ENCODE results near the gene SH3PXD2A.

SH3PXD2A gene

GRCh38 chr10:103632247-103632642 is 223.1 kb downstream of the SH3PXD2A start:
- Histone ChIP-seq H3K27me3 (ENCODE audit: control insufficient read depth, insufficient read depth, low read length) (no peaks in the 10 kb centered on the region), H3K27ac (no peak overlapping the region), H3K36me3 (ENCODE audit: control insufficient read depth, insufficient read depth, low read length) (no peaks in the 10 kb centered on the region), H3K79me2 (no peaks in the 10 kb centered on the region), H3K9ac (no peak overlapping the region), H3K4me2 (ENCODE audit: low read length) (no peak overlapping the region), H2AFZ (no peak overlapping the region), H3K4me1 (no peaks in the 10 kb centered on the region), H3K4me3 (ENCODE audit: low read depth, low read length) (no peak overlapping the region), H3K9me3 (ENCODE audit: control insufficient read depth, low read length) (no peaks in the 10 kb centered on the region)
- no peak for TF ChIP-seq CTCF (IDR thresholded peaks at IDR 0.05)

- Histone ChIP-seq H3K79me2 (no peaks in the 10 kb centered on the region), H3K9ac (no peak overlapping the region), H3K4me3 (ENCODE audit: low read depth, low read length) (no peak overlapping the region)
Observed at GRCh38 chr10:103630156-103630555, 225.2 kb downstream of the SH3PXD2A start.

GRCh38 chr10:103629581-103629980 is 225.8 kb downstream of the SH3PXD2A start:
- H3K9ac ChIP-seq = no peak overlapping the region
- H3K4me2 ChIP-seq (ENCODE audit: low read length) = no peak overlapping the region
- no peaks in the 10 kb centered on the region for H3K36me3 ChIP-seq (ENCODE audit: control insufficient read depth, insufficient read depth, low read length)
- H3K4me1 ChIP-seq = no peaks in the 10 kb centered on the region
- no peaks in the 10 kb centered on the region for H3K27me3 ChIP-seq (ENCODE audit: control insufficient read depth, insufficient read depth, low read length)
- H2AFZ ChIP-seq = no peak overlapping the region
- H3K79me2 ChIP-seq = no peaks in the 10 kb centered on the region
- no peaks in the 10 kb centered on the region for H3K9me3 ChIP-seq (ENCODE audit: control insufficient read depth, low read length)
- no peak overlapping the region for H3K4me3 ChIP-seq (ENCODE audit: low read depth, low read length)
- no peak overlapping the region for H3K27ac ChIP-seq
- TF ChIP-seq CTCF (IDR thresholded peaks at IDR 0.05) = no peak

More at GRCh38 chr10:103630156-103630555, 225.2 kb downstream of the SH3PXD2A start:
- Histone ChIP-seq H3K4me2 (ENCODE audit: low read length) (no peak overlapping the region), H3K27me3 (ENCODE audit: control insufficient read depth, insufficient read depth, low read length) (no peaks in the 10 kb centered on the region), H3K27ac (no peak overlapping the region), H3K36me3 (ENCODE audit: control insufficient read depth, insufficient read depth, low read length) (no peaks in the 10 kb centered on the region), H3K4me1 (no peaks in the 10 kb centered on the region), H2AFZ (no peak overlapping the region), H3K9me3 (ENCODE audit: control insufficient read depth, low read length) (no peaks in the 10 kb centered on the region)
- TF ChIP-seq CTCF (IDR thresholded peaks at IDR 0.05) = no peak

GRCh38 chr10:103627893-103628292 is 227.5 kb downstream of the SH3PXD2A start:
- H3K9ac ChIP-seq = no peak overlapping the region
- H3K4me2 ChIP-seq (ENCODE audit: low read length) = no peak overlapping the region
- H3K79me2 ChIP-seq = no peaks in the 10 kb centered on the region
- no peaks in the 10 kb centered on the region for H3K9me3 ChIP-seq (ENCODE audit: control insufficient read depth, low read length)
- no peak for TF ChIP-seq CTCF (IDR thresholded peaks at IDR 0.05)
- no peaks in the 10 kb centered on the region for H3K4me1 ChIP-seq
- H3K4me3 ChIP-seq (ENCODE audit: low read depth, low read length) = no peak overlapping the region
- H2AFZ ChIP-seq = no peak overlapping the region
- H3K36me3 ChIP-seq (ENCODE audit: control insufficient read depth, insufficient read depth, low read length) = no peaks in the 10 kb centered on the region
- H3K27ac ChIP-seq = no peak overlapping the region
- no peaks in the 10 kb centered on the region for H3K27me3 ChIP-seq (ENCODE audit: control insufficient read depth, insufficient read depth, low read length)

GRCh38 chr10:103627111-103627892 is 228.1 kb downstream of the SH3PXD2A start:
- H3K36me3 ChIP-seq (ENCODE audit: control insufficient read depth, insufficient read depth, low read length) = no peaks in the 10 kb centered on the region
- H3K27me3 ChIP-seq (ENCODE audit: control insufficient read depth, insufficient read depth, low read length) = no peaks in the 10 kb centered on the region
- H3K79me2 ChIP-seq = no peaks in the 10 kb centered on the region
- no peak overlapping the region for H3K27ac ChIP-seq
- H3K4me3 ChIP-seq (ENCODE audit: low read depth, low read length) = no peak overlapping the region
- H3K9me3 ChIP-seq (ENCODE audit: control insufficient read depth, low read length) = no peaks in the 10 kb centered on the region
- H3K4me2 ChIP-seq (ENCODE audit: low read length) = no peak overlapping the region
- TF ChIP-seq CTCF (IDR thresholded peaks at IDR 0.05) = no peak
- no peak overlapping the region for H3K9ac ChIP-seq
- H2AFZ ChIP-seq = no peak overlapping the region
- H3K4me1 ChIP-seq = no peaks in the 10 kb centered on the region

All from parathyroid adenoma (tissue), 2 donors.